Activated CD8-positive, alpha-beta T cell treated with anti-CD3 and anti-CD28 coated beads for 36 hours (primary cell): ENCODE data around the gene LRRC4C. TPM values are rescaled to one million over a fixed set of nuclear protein-coding genes. Genes with fewer than 3 reads are reported as not detected.

ENCODE experiments used
- ATAC-seq: fragments of 200-7000 bp; cut with Tn5 transposase; one replicate; pipeline ENCODE4 v1.10.0; 2021; ENCODE audit warnings: mild to moderate bottlenecking, moderate library complexity
- CTCF ChIA-PET: fragments of 350-600 bp; sonication (Branson Sonifier 250); formaldehyde crosslinking; loops from one replicate; lab custom pipeline; 2021; ENCODE audit warnings: antibody characterized with exemption; lab: Charles Lee
- POLR2A ChIA-PET: fragments of 350-600 bp; sonication (Branson Sonifier 250); formaldehyde crosslinking; loops from one replicate; lab custom pipeline; 2021; ENCODE audit warnings: antibody characterized with exemption; lab: Charles Lee
- DNase-seq: peaks from one replicate; pipeline ENCODE4 v3.0.0-alpha.2; 2020
- H3K27ac Mint-ChIP-seq: one replicate; pipeline ENCODE4 v1.8.0; 2021; ENCODE audit warnings: mild to moderate bottlenecking, mixed read lengths
- H3K27me3 Mint-ChIP-seq: one replicate; pipeline ENCODE4 v1.8.0; 2021; ENCODE audit warnings: mixed read lengths
- H3K36me3 Mint-ChIP-seq: one replicate; pipeline ENCODE4 v1.8.0; 2021; ENCODE audit warnings: low read depth, mixed read lengths
- H3K4me1 Mint-ChIP-seq: one replicate; pipeline ENCODE4 v1.8.0; 2021; ENCODE audit warnings: low read depth, mixed read lengths
- H3K4me3 Mint-ChIP-seq: one replicate; pipeline ENCODE4 v1.8.0; 2021; ENCODE audit warnings: mild to moderate bottlenecking, moderate library complexity, mixed read lengths
- H3K9me3 Mint-ChIP-seq: one replicate; pipeline ENCODE4 v1.8.0; 2021; ENCODE audit warnings: mixed read lengths
- intact Hi-C: fragments of 100-400 bp; cut with micrococcal nuclease; formaldehyde crosslinking; loops from one replicate; pipeline ENCODE4 v1.10.0; 2022
- total RNA-seq, 2 experiments: library from RNA; stranded (reverse); gene quantifications; one replicate each; pipeline ENCODE4 v1.2.3, GENCODE V29; 2021
- TF ChIP-seq, protein P1 (sequence below): fragments of 200-600 bp; IDR thresholded peaks from one replicate; pipeline ENCODE4 v1.8.0; 2022; ENCODE audit warnings: antibody characterized with exemption, mild to moderate bottlenecking

LRRC4C gene
- total RNA-seq, 2 experiments from 2014 or later = not detected

DNA sequence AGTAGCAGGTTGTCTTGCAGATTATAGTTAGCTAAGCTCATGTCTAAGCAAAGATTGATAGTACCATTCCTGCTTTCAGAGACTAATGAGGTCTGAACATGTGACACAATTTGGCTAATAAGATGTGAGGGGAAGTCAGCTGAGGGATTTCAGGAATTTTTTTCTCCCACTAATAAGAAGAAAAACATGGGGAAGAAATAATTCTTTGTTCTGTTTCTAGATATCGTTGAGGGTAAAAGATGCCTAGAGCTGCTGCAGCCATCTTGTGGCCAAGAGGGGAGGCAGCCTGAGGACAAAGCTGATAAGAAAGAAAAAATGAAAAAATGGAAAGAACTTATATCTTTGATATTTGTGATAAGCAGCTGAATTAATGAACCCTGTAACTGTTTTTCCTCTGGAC is 1334.4 kb downstream of the LRRC4C start:
- CTCF ChIA-PET = no interaction called here
- no peaks in the 10 kb centered on the region for H3K27me3 Mint-ChIP-seq

DNA sequence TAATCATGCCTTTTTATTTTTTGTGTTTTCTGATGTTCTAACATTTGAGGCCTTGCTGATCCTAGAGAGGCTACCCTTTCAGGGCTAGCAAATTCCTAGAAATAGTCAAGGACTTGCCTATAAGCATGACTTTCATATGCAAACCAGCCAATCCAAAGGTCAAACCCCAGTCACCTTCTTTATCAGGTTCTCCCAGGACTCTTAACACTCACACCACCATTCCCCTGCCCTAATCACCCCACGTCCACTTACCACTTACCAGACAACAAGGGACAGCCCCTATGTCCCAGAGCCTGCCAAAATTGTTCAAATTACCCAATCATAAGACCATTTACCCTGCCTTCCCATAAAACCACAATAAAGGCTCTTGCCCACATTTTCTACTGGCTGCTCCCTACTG is 1339.8 kb downstream of the LRRC4C start:
- POLR2A ChIA-PET = no interaction called here
- CTCF ChIA-PET = no interaction called here
- intact Hi-C loops = no loop called here

More for the DNA sequence above, 1334.4 kb downstream of the LRRC4C start:
- H3K4me1 Mint-ChIP-seq = no peaks in the 10 kb centered on the region
- H3K9me3 Mint-ChIP-seq = no peaks in the 10 kb centered on the region
- no peak for ATAC-seq
- no peak overlapping the region for H3K27ac Mint-ChIP-seq
- TF ChIP-seq, protein P1, sequence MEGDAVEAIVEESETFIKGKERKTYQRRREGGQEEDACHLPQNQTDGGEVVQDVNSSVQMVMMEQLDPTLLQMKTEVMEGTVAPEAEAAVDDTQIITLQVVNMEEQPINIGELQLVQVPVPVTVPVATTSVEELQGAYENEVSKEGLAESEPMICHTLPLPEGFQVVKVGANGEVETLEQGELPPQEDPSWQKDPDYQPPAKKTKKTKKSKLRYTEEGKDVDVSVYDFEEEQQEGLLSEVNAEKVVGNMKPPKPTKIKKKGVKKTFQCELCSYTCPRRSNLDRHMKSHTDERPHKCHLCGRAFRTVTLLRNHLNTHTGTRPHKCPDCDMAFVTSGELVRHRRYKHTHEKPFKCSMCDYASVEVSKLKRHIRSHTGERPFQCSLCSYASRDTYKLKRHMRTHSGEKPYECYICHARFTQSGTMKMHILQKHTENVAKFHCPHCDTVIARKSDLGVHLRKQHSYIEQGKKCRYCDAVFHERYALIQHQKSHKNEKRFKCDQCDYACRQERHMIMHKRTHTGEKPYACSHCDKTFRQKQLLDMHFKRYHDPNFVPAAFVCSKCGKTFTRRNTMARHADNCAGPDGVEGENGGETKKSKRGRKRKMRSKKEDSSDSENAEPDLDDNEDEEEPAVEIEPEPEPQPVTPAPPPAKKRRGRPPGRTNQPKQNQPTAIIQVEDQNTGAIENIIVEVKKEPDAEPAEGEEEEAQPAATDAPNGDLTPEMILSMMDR = no peak
- no peak for DNase-seq
- intact Hi-C loops = no loop called here
- H3K36me3 Mint-ChIP-seq = no peaks in the 10 kb centered on the region
- H3K4me3 Mint-ChIP-seq = no peak overlapping the region
- POLR2A ChIA-PET = no interaction called here

DNA sequence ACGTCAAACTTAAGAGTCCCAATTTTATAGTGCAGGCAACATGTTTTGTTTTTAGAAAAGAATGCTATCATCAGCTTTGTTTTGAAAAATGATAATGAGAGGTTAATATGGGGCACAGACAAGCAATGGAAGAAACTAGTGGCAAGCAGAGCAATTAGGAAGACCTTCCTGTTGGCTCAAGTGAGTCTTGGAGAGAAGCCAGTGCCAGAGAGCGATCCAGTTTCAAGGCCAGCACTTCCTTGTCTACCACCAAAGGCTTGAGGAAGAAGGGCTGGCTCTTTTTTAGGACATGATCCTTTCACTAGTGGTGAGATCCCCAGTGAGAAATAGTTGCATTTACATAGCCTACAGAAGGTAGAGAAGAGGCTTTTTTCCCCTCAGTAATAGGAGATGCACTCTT is 1340.7 kb downstream of the LRRC4C start:
- Mint-ChIP-seq H3K9me3 (peaks cover 5% of the 10 kb centered on the region), H3K36me3 (no peaks in the 10 kb centered on the region), H3K27me3 (no peaks in the 10 kb centered on the region), H3K27ac (no peak overlapping the region), H3K4me3 (no peak overlapping the region), H3K4me1 (no peaks in the 10 kb centered on the region)
- intact Hi-C loops = no loop called here
- TF ChIP-seq, protein P1 = no peak
- CTCF ChIA-PET = no interaction called here
- ATAC-seq (no peak), DNase-seq (no peak)
- POLR2A ChIA-PET = no interaction called here

More for the DNA sequence above, 1339.8 kb downstream of the LRRC4C start:
- Mint-ChIP-seq H3K36me3 (no peaks in the 10 kb centered on the region), H3K27me3 (no peaks in the 10 kb centered on the region), H3K4me3 (no peak overlapping the region), H3K27ac (no peak overlapping the region), H3K4me1 (no peaks in the 10 kb centered on the region), H3K9me3 (peaks cover 3% of the 10 kb centered on the region)
- no peak for DNase-seq
- TF ChIP-seq, protein P1 = no peak
- ATAC-seq = no peak

DNA sequence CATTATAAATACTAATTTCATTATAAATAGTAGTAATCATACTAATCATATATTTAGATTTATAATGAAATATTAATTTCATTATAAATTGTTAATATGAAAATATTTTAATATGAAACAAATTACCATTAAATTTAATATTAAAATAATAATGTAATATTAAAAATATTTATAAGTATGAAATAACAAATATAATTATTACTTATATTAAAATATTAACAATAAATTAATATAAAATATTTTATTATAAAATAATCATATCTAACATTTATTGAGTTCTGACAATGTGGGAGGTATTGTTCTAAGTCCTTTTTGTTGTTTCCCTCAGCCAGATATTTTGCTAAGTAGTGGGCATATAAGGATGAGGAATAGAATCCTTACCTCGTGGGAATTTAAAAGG is 1341.4 kb downstream of the LRRC4C start:
- no peak overlapping the region for H3K27ac Mint-ChIP-seq
- intact Hi-C loops = no loop called here
- POLR2A ChIA-PET = no interaction called here
- ATAC-seq = no peak
- H3K27me3 Mint-ChIP-seq = no peaks in the 10 kb centered on the region
- TF ChIP-seq, protein P1 = no peak
- CTCF ChIA-PET = no interaction called here
- no peak for DNase-seq
- no peaks in the 10 kb centered on the region for H3K36me3 Mint-ChIP-seq
- H3K4me1 Mint-ChIP-seq = no peaks in the 10 kb centered on the region
- no peak overlapping the region for H3K4me3 Mint-ChIP-seq
- H3K9me3 Mint-ChIP-seq = peaks cover 5% of the 10 kb centered on the region

DNA sequence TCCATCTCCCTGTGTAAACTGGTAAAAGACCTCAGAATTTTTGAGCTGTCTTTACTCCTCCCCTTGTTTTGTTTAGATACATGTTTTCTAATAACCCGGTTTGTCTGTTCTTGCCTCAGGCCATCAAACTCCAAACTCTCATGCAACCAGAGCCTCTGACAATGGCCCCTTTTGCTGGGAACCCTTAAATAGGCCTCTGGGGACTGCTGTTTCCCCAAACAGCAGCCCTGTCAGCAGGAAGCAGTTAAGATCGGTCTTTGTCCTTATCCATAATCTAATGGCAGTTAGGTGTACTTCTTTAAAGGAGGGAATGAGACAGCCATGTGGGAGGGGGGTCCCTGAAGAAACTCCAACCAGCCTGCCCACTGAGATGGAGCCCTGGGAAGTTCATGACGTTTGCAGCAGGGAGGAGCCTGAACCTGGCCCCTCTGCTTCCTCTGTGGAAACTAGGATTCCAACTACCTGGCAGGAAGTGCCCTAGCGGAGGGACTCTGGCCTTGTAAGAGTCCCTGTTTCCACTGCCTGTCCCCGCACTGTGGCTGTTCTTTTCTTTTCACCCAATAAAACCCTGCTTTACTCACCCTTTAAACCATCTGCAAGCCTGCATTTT is 1354.4 kb downstream of the LRRC4C start:
- Mint-ChIP-seq H3K4me3 (no peak overlapping the region), H3K27me3 (no peaks in the 10 kb centered on the region)
- CTCF ChIA-PET = no interaction called here

More for the DNA sequence above, 1354.4 kb downstream of the LRRC4C start:
- intact Hi-C loops = no loop called here
- Mint-ChIP-seq H3K27ac (no peak overlapping the region), H3K4me1 (no peaks in the 10 kb centered on the region), H3K36me3 (no peaks in the 10 kb centered on the region), H3K9me3 (peaks cover 11% of the 10 kb centered on the region)
- TF ChIP-seq, protein P1 = no peak
- POLR2A ChIA-PET = no interaction called here
- ATAC-seq = no peak
- DNase-seq = no peak
